Spleen (tissue), 11 donors: ENCODE data around the gene B9D1. TPM values are rescaled to one million over a fixed set of nuclear protein-coding genes. Genes with fewer than 3 reads are reported as not detected.

Experiments
- DNase-seq: peaks from one replicate; pipeline ENCODE4 v3.0.0-alpha.2; 2020
- H3K27ac ChIP-seq, 8 donors: fragments of 200-600 bp; sonication (generic) in 7 of 8; 1 replicate in 4 of 8; 2 replicates in 4 of 8; pipeline versions ENCODE4 v1.5.0 to v1.8.0; 2016 to 2021; ENCODE audit warnings: inconsistent platforms in 4 of 8, mild to moderate bottlenecking in 4 of 8, moderate library complexity in 1 of 8
- H3K27me3 ChIP-seq, 7 donors: fragments of 200-600 bp; sonication (generic) in 6 of 7; replicated peaks in 1 of 7; 1 replicate in 4 of 7; 2 replicates in 3 of 7; pipeline versions ENCODE4 v1.5.0 to v1.8.0; 2016 to 2021; ENCODE audit warnings: inconsistent platforms in 3 of 7, mild to moderate bottlenecking in 1 of 7
- H3K36me3 ChIP-seq, 6 donors: fragments of 200-600 bp; sonication (generic) in 5 of 6; 1 replicate in 4 of 6; 2 replicates in 2 of 6; pipeline versions ENCODE4 v1.5.0 to v1.8.0; 2016 to 2021; ENCODE audit warnings: inconsistent platforms in 2 of 6
- H3K4me1 ChIP-seq, 6 donors: fragments of 200-600 bp; sonication (generic) in 5 of 6; 1 replicate in 3 of 6; 2 replicates in 3 of 6; pipeline versions ENCODE4 v1.5.0 to v1.8.0; 2016 to 2021; ENCODE audit warnings: inconsistent platforms in 3 of 6
- H3K4me3 ChIP-seq, 8 donors: fragments of 200-600 bp; sonication (generic) in 7 of 8; 1 replicate in 4 of 8; 2 replicates in 4 of 8; pipeline versions ENCODE4 v1.5.0 to v1.8.0; 2016 to 2021; ENCODE audit warnings: inconsistent platforms in 4 of 8, mild to moderate bottlenecking in 4 of 8, moderate library complexity in 2 of 8
- H3K9me3 ChIP-seq, 8 donors: fragments of 200-600 bp; sonication (generic) in 7 of 8; 1 replicate in 4 of 8; 2 replicates in 4 of 8; pipeline versions ENCODE4 v1.5.0 to v1.8.0; 2016 to 2021; ENCODE audit warnings: inconsistent platforms in 4 of 8
- POLR2A ChIP-seq, 3 donors: fragments of 450-650 bp; IDR thresholded peaks; one replicate each; pipeline ENCODE4 v1.5.1; 2017; ENCODE audit warnings: antibody characterized with exemption in 3 of 3, mild to moderate bottlenecking in 1 of 3
- POLR2AphosphoS5 ChIP-seq, 3 donors: sonication (generic); formaldehyde crosslinking; IDR thresholded peaks; one replicate each; pipeline ENCODE4 v1.5.1; 2017; ENCODE audit warnings: antibody characterized with exemption in 3 of 3
- WGBS, 5 donors: extraction: QIAGEN DNeasy Blood & Tissue Kit in 3 of 5; methylation state at CpG; one replicate each; pipeline versions ENCODE4 v1.1.5 to v1.1.7; 2013 to 2018; 5-methylcytosine and 5-hydroxymethylcytosine counted together
- intact Hi-C: fragments of 100-400 bp; cut with DNase I; formaldehyde crosslinking; loops from one replicate; pipeline ENCODE4 v1.15.0; 2023; ENCODE audit warnings: low total_unique reads
- polyA plus RNA-seq, 3 donors: library from polyadenylated mRNA; stranded (reverse); fragments of 200-250 nt; gene quantifications; one replicate each; pipeline ENCODE4 v1.2.1, GENCODE V29; 2013
- total RNA-seq, 7 donors: library from RNA; depleted of rRNA in 3 of 7; stranded (reverse); fragments of >200 nt in 3 of 7; fragmentation: NEBNext Ultra II Directional in 4 of 7; extraction: Animal tissue kit (Norgen Biotek cat#: 25700) in 4 of 7; gene quantifications; one replicate each; pipeline versions ENCODE4 v1.1.0 to v1.2.1, GENCODE V29; 2016 to 2021
- TF ChIP-seq, protein P1 (sequence below), 11 experiments: fragments of 200-600 bp in 7 of 11; fragments of 450-650 bp in 4 of 11; sonication (generic) in 4 of 11; IDR thresholded peaks in 8 of 11; conservative IDR thresholded peaks in 3 of 11; 1 replicate in 7 of 11; 2 replicates in 4 of 11; pipeline versions ENCODE4 v1.4.0 to v1.8.0; 2016 to 2021; ENCODE audit warnings: antibody characterized with exemption in 11 of 11, inconsistent platforms in 4 of 11, mild to moderate bottlenecking in 1 of 11
- donor health status: healthy with polysubstance abuse.
- donor health status: DM: no; HTN: no; CAD: no; lungs with moderate emphysema.
- donor health status: DM: no; HTN: no; CAD: no.
- donor health status: Bipolar disorder and iron deficiency.
- donor health status: healthy.
- donor health status: DM: no; HTN: no; CAD: no.
- donor health status: DM: yes; HTN: yes; CAD: no.

B9D1 gene
- total and polyA plus RNA-seq, 10 donors: 4.3 to 14.1 (median 7.3) TPM

DNA sequence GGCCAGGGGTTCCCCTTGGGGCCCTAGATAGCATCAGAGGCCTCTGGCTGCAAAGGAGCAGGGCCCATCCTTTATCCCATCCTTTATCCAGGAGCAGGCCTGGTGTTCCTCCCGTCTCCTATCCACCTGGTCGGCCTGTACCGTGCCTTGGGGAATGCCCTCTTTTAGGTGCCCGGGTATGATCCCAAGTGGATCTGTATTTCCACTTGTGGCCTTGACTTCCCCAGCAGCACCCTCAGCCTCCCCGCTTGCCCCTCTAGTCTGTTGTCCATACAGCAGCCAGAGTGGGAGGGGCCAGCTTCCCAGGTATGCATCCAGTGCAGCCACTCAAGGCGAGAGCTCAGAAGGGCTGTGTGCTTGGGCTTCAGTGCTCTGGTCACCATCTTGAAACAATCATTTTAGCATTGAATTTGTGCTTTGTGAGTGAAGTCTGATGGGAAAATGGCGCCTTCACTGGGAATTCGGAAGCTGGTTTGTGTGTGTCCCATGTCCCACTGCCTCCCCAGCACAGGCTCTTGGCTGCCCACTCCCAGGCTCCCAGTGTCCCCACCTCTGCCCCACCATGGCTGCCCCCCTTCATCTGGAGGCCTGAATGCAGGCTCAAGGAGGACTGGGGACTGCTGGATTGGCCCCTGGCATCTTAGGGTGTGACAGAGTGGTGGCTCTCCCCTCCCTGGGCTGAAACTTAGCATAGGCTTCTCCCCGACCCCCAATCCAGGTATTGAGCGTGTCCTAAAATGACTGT, 45.2 kb upstream of the B9D1 start:
- DNase-seq: no peak
- no peaks in the 10 kb centered on the region for H3K9me3 ChIP-seq
- no peak overlapping the region for H3K27ac ChIP-seq
- intact Hi-C loops: no loop called here
- H3K4me3 ChIP-seq: no peak overlapping the region
- TF ChIP-seq, protein P1, sequence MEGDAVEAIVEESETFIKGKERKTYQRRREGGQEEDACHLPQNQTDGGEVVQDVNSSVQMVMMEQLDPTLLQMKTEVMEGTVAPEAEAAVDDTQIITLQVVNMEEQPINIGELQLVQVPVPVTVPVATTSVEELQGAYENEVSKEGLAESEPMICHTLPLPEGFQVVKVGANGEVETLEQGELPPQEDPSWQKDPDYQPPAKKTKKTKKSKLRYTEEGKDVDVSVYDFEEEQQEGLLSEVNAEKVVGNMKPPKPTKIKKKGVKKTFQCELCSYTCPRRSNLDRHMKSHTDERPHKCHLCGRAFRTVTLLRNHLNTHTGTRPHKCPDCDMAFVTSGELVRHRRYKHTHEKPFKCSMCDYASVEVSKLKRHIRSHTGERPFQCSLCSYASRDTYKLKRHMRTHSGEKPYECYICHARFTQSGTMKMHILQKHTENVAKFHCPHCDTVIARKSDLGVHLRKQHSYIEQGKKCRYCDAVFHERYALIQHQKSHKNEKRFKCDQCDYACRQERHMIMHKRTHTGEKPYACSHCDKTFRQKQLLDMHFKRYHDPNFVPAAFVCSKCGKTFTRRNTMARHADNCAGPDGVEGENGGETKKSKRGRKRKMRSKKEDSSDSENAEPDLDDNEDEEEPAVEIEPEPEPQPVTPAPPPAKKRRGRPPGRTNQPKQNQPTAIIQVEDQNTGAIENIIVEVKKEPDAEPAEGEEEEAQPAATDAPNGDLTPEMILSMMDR (IDR thresholded peaks at IDR 0.05 in 8 of 11, conservative IDR thresholded peaks at IDR 0.05 in 3 of 11): no peak
- TF ChIP-seq POLR2AphosphoS5 (IDR thresholded peaks at IDR 0.05) (no peak), POLR2A (IDR thresholded peaks at IDR 0.05) (no peak)
- H3K27me3 ChIP-seq: peaks cover 0 to 20% (median 0%) of the 10 kb centered on the region in 7 donors
- WGBS, 5 donors: 92 to 98% (median 95%) methylated on average over 9 to 10 of the region's 10 CpGs
- H3K4me1 ChIP-seq: peaks cover 0 to 18% (median 6%) of the 10 kb centered on the region in 6 donors
- H3K36me3 ChIP-seq: no peaks in the 10 kb centered on the region

DNA sequence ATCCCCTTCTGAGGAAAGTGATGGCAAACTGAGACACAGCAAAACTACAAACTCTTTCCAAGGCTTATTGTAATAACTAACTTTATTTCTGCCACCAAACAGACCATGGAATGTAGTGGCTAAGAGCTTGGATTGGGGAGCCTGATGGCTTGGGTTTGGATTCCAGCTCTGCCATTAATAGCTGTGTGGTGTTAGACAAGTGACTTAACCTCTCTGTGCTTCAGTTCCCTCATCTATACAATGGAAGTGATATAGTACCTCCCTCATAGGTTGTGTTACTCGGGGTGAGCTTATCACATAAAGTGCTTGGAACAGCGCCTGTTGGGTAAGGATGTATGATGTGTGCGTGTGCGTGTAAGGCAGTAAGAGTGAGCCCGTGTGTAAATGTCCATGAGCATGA, 42.6 kb upstream of the B9D1 start:
- Histone ChIP-seq H3K27ac (peak overlapping the region in 3 of 8 donors; percentile 11 to 23 (median 20)), H3K4me3 (no peak overlapping the region), H3K27me3 (no peaks in the 10 kb centered on the region), H3K36me3 (no peaks in the 10 kb centered on the region), H3K9me3 (no peaks in the 10 kb centered on the region), H3K4me1 (peaks cover 0 to 17% (median 13%) of the 10 kb centered on the region in 6 donors)
- intact Hi-C loops: no loop called here
- TF ChIP-seq POLR2A (IDR thresholded peaks at IDR 0.05) (no peak), POLR2AphosphoS5 (IDR thresholded peaks at IDR 0.05) (no peak)
- TF ChIP-seq, protein P1 (IDR thresholded peaks at IDR 0.05 in 8 of 11, conservative IDR thresholded peaks at IDR 0.05 in 3 of 11): no peak
- 70 to 92% (median 88%) methylated on average over 5 of the region's 5 CpGs for WGBS, 5 donors
- DNase-seq: no peak

DNA sequence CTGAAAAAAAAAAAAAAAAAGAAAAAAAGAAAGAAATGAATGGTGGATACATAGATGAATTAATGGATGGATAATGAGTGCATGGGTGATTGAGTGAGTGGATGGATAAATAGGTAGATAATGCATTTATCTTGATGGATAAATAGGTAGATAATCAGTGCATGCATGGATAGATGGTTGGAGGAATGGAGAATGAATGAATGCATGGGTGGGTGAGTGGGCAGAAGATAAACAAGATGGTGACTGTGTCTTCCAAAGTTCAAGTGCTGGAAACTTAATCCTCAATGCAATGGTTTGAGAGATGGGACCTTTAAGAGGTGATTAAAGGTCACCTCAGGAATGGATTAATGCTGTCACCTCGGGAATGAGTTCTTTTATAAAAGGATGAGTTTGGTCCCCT, 41.7 kb upstream of the B9D1 start:
- DNase-seq: no peak
- intact Hi-C loops: no loop called here
- H3K9me3 ChIP-seq: no peaks in the 10 kb centered on the region
- H3K4me1 ChIP-seq: peaks cover 0 to 26% (median 19%) of the 10 kb centered on the region in 6 donors
- H3K4me3 ChIP-seq: no peak overlapping the region
- TF ChIP-seq POLR2A (IDR thresholded peaks at IDR 0.05): no peak
- TF ChIP-seq, protein P1 (IDR thresholded peaks at IDR 0.05 in 8 of 11, conservative IDR thresholded peaks at IDR 0.05 in 3 of 11): no peak
- TF ChIP-seq POLR2AphosphoS5 (IDR thresholded peaks at IDR 0.05): no peak
- peak overlapping the region in 2 of 8 donors; percentile 11 to 23 for H3K27ac ChIP-seq
- H3K27me3 ChIP-seq: no peaks in the 10 kb centered on the region
- H3K36me3 ChIP-seq: no peaks in the 10 kb centered on the region
- 69 to 82% (median 78%) methylated on average over 1 of the region's 1 CpG for WGBS, 5 donors

GRCh38 chr17:19403021-19403420, 40.5 kb upstream of the B9D1 start:
- 86 to 95% (median 93%) methylated on average over 3 to 4 of the region's 4 CpGs for WGBS, 5 donors
- Histone ChIP-seq H3K36me3 (no peaks in the 10 kb centered on the region), H3K9me3 (no peaks in the 10 kb centered on the region), H3K4me3 (no peak overlapping the region), H3K4me1 (peaks cover 0 to 38% (median 30%) of the 10 kb centered on the region in 6 donors), H3K27me3 (no peaks in the 10 kb centered on the region), H3K27ac (peak overlapping the region in 1 of 8 donors; percentile 51)
- no peak for DNase-seq
- intact Hi-C loops: no loop called here
- TF ChIP-seq, protein P1 (IDR thresholded peaks at IDR 0.05 in 8 of 11, conservative IDR thresholded peaks at IDR 0.05 in 3 of 11): no peak
- TF ChIP-seq POLR2A (IDR thresholded peaks at IDR 0.05): no peak
- no peak for TF ChIP-seq POLR2AphosphoS5 (IDR thresholded peaks at IDR 0.05)
